Right ventricle myocardium superior (tissue), 1 donor: ENCODE data around the gene USP2. TPM values are rescaled to one million over a fixed set of nuclear protein-coding genes. Genes with fewer than 3 reads are reported as not detected.

Source experiments
- ATAC-seq: fragments of 200-7000 bp; cut with Tn5 transposase; one replicate; pipeline ENCODE4 v1.9.1; 2020; ENCODE audit warnings: mild to moderate bottlenecking; ENCODE audit not compliant: poor library complexity
- DNase-seq: peaks from one replicate; pipeline ENCODE4 v3.0.0-alpha.2; 2020
- intact Hi-C: fragments of 100-400 bp; cut with DNase I; formaldehyde crosslinking; loops from one replicate; pipeline ENCODE4 v1.11.2; 2022
- total RNA-seq: library from RNA; stranded (reverse); fragmentation: NEBNext Ultra II Directional; extraction: Animal tissue kit (Norgen Biotek cat#: 25700); gene quantifications from one replicate; pipeline ENCODE4 v1.2.1, GENCODE V29; 2021
- donor health status: DM: no; HTN: yes; CAD: no; lungs with severe emphysema.

USP2 gene
- total RNA-seq, 1 donor from 2014 or later = 136 TPM

DNA sequence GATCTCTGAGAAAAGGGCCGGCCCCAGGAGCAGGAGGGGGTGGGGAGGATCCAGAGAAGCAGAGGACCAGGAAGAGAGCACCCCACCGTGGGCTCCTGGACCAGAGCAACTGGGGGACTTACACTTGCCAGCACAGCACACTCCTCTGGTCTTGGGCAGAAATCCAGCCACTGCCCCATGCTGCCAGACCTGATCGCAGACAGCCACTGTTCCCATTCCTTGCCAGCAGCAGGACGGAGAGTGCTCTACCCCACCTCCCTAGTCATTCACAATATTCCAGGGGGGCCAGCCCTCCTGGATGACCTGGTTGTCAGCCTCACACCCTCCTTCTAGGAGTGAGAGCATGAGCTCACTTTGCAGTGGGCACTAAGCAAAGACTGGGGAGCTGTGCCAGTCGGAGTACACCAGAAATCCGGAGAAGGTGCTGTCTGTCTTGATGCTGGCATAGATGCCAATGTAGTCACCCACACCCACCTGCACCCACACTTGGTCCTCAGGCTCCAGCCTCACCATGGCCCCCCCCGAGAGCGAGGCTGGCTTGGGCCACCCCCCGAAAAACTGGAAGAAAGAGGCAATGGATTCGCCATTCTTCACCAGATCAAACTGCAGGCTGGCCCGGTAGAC lies 42.4 kb downstream of the USP2 start:
- no peak for DNase-seq
- peak; percentile 1 for ATAC-seq
- intact Hi-C loops = loop anchor here (5.0 kb wide), 1 partner anchor 38 kb away; no protein-coding TSS in a partner anchor

DNA sequence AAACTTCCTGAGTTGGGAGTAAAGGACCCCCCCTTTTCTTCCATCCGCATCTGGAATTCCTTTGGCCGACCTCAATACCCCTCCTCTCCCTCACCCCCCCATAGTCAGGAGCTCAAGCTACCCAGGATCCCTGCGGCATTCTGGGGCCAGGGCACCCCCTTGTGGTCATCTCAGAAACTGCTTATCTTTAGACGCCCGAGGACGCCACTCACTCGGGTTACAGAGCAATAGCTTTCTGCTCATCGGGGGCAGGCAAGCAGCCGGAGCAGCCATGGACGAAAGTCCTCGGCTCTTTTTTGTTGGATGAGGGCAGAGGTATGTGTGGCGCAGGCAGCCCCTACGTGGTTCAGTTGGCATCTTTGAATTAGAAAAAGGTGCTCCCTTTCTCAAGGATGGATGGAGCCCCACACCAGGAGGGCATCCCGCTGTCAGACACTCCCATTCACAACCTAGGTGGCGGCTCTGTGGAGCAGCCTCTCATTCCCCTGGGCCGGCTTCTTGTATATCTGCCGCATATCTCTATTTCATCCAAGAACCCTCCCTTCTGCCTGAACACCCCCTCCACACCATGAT lies 43.1 kb downstream of the USP2 start:
- no peak for DNase-seq
- intact Hi-C loops = loop anchor here (5.0 kb wide), 1 partner anchor 39 kb away; no protein-coding TSS in a partner anchor
- peak; percentile 15 for ATAC-seq

DNA sequence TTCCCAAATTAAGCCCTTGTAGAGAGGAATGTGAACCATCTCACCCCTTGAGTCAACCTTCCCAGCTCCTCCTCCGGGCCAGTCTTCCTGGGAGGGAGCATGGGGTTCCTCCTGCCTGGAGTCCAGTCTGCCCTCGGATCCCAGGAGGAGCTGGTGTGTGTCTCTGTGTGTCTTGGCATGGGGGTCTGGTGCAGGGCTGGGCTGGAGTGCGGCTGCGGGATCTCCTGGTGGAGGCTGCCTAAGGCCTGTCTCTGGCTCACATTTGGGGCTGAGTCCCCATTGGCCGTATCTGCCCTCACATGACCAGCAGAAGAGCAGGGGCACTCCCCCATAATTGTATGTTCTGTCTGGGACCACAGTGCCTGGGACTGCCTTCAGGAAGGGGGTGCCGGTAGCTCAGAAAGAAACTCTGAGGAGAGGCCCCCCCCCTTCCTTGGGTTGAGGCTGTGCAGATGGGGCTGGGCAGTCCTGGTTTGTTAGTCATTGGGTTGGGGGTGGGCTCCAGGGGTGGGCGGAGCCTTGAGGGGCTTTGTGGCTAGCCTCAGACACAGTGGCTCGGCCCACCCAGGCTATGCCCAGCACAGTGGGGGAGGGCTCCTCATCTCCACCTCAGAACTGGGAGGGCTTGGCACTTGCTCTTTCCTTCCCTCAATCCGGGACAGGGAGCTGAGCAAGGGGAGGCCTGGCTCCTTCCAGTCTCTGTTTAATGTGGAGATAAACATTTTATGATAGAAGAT lies 43.7 kb downstream of the USP2 start:
- no peak for DNase-seq
- no peak for ATAC-seq
- intact Hi-C loops = loop anchor here (5.0 kb wide), 1 partner anchor 40 kb away; no protein-coding TSS in a partner anchor

DNA sequence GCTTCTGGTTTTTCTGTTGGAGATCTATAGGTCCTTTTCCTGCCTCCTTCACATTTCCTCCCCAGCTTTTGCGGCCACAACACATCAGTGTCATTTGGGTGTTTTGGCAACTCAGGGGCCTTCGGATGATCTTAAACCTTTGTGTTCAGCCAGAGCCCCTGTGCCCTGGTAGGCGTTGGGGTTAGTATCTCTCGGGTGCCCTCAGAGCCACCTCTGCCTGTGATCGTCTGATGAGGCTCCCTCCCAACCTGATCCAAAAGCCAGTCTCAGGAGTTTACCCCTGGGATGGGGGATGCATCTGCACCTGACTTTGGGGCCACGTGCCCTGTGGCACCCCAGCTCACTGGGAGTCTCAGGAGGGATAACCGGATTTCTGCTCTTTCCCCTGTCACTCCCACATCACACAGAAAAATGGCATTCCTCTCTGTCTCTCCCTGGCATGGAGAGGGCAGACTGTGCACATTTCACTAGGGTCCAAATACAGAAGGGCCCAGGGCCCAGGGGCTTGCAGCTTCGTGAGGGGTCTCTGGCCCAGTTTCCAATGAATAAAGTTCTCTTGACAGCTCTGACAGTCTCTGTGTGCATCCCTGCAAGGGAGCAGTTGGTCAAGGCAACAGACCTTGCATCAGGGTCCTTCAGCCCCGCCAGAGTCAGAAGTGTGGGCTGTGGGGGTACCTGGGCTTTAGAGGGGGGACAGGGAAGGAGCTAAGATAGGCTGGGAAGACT lies 44.6 kb downstream of the USP2 start:
- ATAC-seq (no peak), DNase-seq (no peak)
- intact Hi-C loops = loop anchor here (5.0 kb wide), 1 partner anchor 40 kb away; no protein-coding TSS in a partner anchor

DNA sequence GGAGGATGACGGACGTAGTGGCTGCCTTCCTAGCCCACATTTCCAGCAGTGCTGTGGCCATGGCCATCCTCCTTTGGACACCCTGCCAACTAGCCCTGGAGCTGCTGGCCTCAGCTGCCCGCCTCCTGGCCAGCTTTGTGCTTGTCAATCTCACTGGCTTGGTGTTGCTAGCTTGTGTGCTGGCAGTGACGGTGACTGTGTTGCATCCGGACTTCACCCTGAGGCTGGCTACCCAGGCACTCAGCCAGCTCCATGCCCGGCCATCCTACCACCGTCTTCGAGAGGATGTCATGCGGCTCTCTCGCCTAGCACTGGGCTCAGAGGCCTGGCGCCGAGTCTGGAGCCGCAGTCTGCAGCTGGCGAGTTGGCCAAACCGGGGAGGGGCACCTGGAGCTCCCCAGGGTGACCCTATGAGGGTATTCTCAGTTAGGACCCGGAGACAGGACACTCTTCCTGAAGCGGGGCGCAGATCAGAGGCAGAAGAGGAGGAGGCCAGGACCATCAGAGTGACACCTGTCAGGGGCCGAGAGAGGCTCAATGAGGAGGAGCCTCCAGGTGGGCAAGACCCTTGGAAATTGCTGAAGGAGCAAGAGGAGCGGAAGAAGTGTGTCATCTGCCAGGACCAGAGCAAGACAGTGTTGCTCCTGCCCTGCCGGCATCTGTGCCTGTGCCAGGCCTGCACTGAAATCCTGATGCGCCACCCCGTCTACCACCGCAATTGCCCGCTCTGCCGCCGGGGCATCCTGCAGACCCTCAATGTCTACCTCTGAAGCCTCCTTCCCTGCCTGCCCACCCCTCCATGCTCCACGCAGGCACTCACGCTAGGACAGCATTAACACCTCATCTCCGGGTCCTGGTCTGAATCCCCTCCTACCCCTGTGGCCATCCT lies 45.6 kb downstream of the USP2 start:
- intact Hi-C loops = loop anchor here (5.0 kb wide), 1 partner anchor 41 kb away; no protein-coding TSS in a partner anchor
- DNase-seq (no peak), ATAC-seq (no peak)

DNA sequence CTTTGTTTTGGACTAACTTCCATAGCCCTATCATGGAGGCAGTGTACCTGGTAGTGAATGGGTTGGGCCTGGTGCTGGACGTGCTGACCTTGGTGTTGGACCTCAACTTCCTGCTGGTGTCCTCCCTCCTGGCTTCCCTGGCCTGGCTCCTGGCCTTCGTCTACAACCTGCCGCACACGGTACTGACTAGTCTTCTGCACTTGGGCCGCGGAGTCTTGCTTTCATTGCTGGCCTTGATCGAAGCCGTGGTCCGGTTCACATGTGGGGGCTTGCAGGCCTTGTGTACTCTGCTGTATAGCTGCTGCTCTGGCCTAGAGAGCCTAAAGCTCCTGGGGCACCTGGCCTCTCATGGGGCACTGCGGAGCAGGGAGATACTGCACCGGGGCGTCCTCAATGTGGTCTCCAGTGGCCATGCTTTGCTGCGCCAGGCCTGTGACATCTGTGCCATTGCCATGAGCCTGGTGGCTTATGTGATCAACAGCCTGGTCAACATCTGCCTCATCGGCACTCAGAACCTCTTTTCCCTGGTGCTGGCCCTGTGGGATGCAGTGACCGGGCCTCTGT lies 46.3 kb downstream of the USP2 start:
- ATAC-seq = no peak
- DNase-seq = no peak
- intact Hi-C loops = loop anchor here (5.0 kb wide), 1 partner anchor 42 kb away; no protein-coding TSS in a partner anchor

DNA sequence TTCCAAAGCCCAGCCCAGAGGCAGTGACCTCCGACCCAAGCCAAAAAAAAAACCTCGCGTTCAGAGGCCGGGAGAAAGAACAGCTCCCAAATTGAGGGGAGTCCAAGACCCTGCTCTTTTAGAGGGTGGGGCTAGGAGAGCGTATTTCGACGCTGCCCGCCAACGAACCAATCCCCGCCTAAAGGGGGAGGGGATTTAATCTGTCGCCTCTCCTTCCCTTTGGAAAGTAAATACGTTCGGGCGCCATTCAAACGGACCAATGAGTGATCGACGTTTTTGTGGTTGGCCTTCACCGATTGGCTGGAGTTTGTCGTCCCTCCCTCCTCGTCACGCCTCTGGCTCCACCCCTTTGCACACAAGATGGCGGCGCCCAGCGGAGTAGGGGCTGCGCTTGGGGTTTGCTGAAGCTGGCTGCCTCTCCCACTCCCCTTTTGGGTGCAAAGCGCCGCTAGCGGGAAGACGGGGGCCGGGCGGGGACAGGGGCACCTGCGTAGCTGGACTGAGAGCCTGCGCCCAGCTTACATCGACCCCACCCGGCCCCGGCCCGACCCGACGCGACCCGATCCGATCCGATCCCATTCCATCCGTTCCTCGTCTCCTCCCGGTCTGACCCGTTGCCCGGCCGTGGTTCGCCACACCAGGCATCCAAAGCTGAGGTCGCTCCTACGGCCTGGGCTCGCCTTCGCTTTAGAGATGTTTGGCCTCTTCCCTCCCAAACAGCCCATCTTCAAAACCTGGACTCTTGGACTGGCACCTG lies 47.1 kb downstream of the USP2 start, which contains the start of gene RNF26:
Gene RNF26, plus strand, starts transcription at position 354 of the 757 bp plus-strand sequence. CDS start 596 bp downstream, outside the sequence.
- intact Hi-C loops = no loop called here
- DNase-seq = peak; percentile 94
- peak; percentile 95 for ATAC-seq

DNA sequence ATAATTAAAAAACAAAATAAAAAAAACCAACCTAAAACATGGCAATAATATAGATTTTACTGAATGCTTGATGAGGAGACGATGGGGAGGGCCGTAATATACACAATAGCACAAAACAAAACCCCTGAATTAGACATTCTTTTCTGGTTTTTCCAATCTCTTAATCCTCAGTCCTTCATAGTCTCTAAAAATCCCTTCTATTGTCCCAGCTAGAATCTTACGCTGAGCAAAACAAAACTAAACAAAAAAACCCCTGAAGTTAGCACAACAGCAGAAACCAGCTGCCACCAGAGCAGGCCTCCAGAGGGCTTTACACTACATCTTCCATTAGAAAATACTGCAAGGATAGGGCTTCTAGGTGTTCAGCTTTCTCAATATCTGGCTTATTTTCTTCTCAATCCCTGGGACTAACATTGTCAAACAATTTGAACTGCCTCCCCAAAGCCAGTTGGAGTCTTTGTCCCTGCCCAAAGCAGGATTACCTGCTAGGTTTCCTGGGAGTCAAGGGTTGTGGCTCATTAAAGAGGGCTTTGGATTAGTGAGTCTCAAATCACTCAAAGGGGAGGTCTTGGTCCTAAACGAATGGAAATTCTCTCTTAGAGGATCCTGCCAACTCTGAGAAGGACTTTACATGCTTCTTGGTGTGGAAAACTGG lies 49.3 kb downstream of the USP2 start:
- intact Hi-C loops = no loop called here
- ATAC-seq (no peak), DNase-seq (no peak)

DNA sequence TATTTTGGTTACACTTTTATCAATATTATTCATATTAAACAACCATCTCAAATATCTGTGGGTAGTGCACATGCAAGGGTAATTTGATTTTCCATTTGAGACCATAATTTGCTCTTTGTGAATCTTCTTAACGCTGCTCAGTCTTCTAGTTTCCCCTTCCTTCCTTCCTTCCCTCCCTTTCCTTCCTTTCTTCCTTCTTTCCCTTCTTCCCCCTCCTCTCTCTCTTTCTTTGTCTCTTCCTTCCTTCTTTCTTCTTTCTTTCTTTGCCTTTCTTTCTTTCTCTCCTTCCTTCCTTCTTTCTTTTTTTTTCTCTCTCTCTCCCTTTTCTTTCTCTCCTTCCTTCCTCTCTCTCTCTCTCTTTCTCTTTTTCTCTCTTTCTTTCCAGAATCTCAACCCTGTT lies 51.3 kb downstream of the USP2 start:
- DNase-seq (no peak), ATAC-seq (no peak)
- intact Hi-C loops = no loop called here

DNA sequence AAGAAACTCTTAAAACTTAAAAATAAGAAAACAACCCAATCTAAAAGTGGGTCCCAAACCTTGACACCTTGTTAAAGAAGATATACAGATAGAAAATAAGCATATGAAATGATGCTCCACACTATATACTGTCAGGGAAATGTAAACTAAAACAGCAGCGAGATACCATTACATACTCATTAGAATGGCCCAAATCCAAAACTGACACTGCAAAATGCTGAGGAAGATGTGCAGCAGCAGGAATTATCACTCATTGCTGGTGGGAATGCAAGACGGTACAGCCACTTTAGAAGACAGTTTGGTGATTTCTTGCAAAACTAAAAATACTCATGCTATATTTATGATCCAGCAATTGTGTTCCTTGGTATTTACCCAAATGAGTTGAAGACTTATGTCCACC lies 52.2 kb downstream of the USP2 start:
- ATAC-seq (no peak), DNase-seq (no peak)
- intact Hi-C loops = loop anchor here (10.0 kb wide), 1 partner anchor 185 kb away; the partner anchor contains the start of gene ABCG4

DNA sequence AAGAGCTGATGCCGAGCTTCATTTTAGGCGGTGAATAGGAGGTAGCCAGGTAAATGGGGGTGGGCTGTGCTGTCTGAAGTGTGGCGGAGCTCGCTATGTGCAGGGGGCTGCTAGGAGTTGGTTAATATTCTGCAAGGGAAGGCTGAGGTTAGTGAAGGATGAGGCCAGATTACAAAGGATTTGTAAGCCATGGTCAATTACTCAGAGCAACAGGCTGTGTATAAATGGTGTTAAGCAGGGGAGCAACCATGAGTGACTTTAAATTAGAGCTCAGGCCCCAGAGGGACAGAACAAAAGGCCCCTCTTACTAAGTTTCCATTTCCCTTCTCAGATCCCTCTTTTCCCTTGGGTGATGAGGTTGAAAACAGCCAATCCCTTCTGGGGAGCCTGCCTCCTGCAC lies 57.3 kb downstream of the USP2 start:
- intact Hi-C loops = loop anchor here (5.0 to 10.0 kb wide), 2 partner anchors 117 to 179 kb away; partner anchors contain the start of genes ABCG4 and CBL
- DNase-seq (no peak), ATAC-seq (no peak)

DNA sequence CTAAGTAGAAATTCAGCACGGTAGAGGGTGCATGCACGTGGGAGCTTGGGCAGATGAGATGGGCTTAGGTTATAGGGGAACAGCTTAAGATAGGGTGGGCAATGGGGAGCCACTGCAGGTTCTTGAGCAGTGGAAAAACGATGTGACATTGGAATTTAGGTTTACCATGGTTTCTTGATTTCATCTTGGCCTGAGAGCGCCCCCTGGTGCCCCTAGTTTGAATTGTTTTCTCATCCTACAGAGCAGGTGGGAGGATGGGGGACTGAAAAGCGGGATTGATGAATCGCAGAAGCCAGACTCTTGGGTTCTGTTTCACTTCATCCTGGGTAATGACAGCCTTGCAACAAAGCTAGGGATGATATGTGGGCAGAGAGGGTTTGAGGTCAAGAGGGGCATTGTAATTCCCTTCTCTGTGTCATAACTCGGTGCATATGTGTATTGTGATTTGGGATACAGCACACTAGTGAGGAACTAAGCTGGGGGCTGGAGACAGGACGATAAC lies 57.9 kb downstream of the USP2 start:
- intact Hi-C loops = loop anchor here (5.0 to 10.0 kb wide), 2 partner anchors 116 to 179 kb away; partner anchors contain the start of genes ABCG4 and CBL
- ATAC-seq (peak; percentile 24), DNase-seq (peak; percentile 78)

DNA sequence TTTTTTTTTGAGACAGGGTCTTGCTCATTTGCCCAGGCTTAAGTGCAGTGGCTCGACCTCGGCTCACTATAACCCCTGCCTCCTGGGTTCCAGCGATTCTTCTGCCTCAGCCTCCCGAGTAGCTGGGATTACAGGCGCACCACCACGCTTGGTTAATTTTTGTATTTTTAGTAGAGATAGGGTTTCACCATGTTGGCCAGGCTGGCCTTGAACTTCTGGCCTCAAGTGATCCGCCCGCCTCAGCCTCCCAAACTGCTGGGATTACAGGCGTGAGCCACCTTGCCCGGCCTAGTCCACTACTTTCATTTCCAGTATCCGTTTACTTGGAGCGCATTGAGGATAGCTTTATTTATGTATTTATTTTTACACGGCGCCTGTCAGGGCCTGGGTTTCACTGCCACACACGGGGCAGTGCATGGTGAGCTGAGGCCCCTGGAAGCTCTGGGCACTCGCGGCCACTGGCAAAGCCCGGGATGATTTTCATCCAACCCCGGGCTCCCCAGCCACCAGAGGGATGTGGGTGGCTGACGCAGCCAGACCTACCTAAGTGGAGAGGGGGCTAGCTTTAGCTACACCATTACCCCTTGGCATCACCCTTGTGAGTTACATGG lies 58.5 kb downstream of the USP2 start:
- DNase-seq (no peak), ATAC-seq (no peak)
- intact Hi-C loops = loop anchor here (5.0 to 10.0 kb wide), 2 partner anchors 116 to 178 kb away; partner anchors contain the start of genes ABCG4 and CBL

DNA sequence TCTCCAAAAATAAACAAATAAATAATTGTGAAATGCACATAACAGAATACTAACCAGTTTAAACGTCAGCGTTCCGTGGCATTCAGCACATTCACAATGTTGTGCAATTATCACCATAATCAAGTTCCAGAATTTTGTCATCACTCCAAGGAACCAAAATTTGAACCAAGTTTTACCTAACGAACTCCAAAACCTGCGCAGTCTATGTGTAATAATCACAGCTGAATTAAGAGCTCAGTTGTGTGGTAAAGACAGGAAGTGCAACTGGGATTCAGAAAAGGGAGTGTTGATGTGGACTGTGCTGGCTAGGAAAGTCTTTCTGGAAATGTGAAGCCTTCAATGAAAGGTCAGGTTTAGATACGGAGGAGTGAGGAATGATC lies 59.1 kb downstream of the USP2 start:
- intact Hi-C loops = loop anchor here (5.0 to 10.0 kb wide), 2 partner anchors 115 to 178 kb away; partner anchors contain the start of genes ABCG4 and CBL
- DNase-seq (no peak), ATAC-seq (no peak)

DNA sequence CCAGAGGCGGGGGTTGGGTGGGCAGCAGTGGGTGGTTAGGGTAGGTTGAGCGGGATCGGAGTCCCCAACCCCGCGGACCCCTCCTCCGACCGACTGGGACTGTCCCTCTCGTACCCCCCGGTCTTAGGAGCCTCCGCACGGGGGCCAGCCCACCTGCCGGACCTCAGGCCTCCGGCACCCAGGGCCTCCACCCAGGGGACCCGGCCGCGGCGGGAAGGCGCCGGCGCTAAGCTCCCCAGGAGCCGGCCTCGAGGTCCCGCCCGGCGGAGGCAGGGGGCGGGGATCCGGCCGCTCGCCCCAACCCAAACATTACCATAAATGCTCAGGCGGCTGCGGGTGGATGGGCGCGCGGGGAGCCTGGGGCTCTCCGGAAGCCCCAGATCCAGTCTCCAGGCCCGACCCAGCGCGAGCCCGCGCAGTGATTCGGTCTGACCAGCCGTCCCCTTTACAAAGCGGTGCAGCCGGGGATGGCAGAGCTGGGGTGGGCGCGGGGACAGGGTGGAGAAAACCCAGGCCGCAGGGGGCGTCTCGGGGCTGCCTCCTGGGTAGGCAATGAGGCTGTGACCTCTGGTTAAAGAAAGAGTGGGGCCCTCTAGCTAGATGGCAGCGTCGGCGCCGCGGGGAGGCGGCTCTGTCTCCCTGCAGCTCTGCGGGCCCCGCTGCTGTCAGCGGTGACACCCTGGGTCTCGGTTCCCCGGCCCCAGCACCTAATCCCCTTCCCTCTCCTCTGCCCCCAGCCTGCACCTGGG lies 60.5 kb downstream of the USP2 start:
- intact Hi-C loops = loop anchor here (5.0 to 10.0 kb wide), 2 partner anchors 114 to 176 kb away; partner anchors contain the start of genes ABCG4 and CBL
- peak; percentile 45 for ATAC-seq

More for the DNA sequence above, 60.5 kb downstream of the USP2 start:
- DNase-seq = peak; percentile 79
